ENCODE results near the gene MIX23. TPM values are rescaled to one million over a fixed set of nuclear protein-coding genes. Genes with fewer than 3 reads are reported as not detected.

MIX23 gene
- total and polyA plus RNA-seq, 10 of the 15 experiments (the other 5 are each of a cell fraction or from before 2014, with no cell fraction given), result 30.0 to 176 (median 62.4) TPM

DNA sequence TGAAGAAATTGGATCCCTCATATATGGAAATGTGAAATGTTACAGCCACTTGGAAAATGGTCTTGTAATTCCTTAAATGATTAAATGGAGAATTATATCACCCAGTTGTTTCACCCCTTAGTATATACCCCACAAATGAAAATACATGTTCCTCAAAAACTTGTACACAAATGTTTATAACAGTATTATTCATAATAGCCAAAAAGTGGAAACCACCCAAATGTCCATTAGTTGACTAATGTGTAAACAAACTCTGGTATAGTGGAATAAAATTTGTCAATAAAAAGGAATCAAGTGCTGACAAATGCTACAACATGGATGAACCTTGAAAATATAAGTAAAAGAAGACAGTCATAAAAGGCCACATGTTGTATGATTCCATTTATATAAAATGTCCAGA is 13.5 kb upstream of the MIX23 start:
- Histone ChIP-seq H3K36me3 (ENCODE audit: control insufficient read depth in 2 of 2, insufficient read depth in 2 of 2, low read length in 1 of 2) (peaks cover 2 to 6% of the 10 kb centered on the region in 2 experiments; a peak in 2 of 4 replicates), H3K27ac (ENCODE audit: control insufficient read depth, insufficient read depth) (no peak overlapping the region), H3K9ac (ENCODE audit: control insufficient read depth, insufficient read depth, low read length) (no peak overlapping the region), H3K4me1 (ENCODE audit: control insufficient read depth, insufficient read depth, low read length) (no peaks in the 10 kb centered on the region), H2AFZ (ENCODE audit: control insufficient read depth, low read depth, low read length) (no peak overlapping the region), H3K9me3 (replicated peaks; ENCODE audit: control insufficient read depth, insufficient read depth, low read length) (no peaks in the 10 kb centered on the region), H3K4me2 (ENCODE audit: control insufficient read depth, insufficient read depth) (no peak overlapping the region), H4K20me1 (ENCODE audit: control insufficient read depth, insufficient read depth) (no peaks in the 10 kb centered on the region), H3K79me2 (ENCODE audit: control insufficient read depth, insufficient read depth, low read length) (peaks cover 11% of the 10 kb centered on the region), H3K27me3 (replicated peaks in 1 of 2; ENCODE audit: control insufficient read depth in 2 of 2, insufficient read depth in 2 of 2, low read length in 1 of 2) (no peaks in the 10 kb centered on the region), H3K4me3 (no peak overlapping the region)
- POLR2A ChIA-PET, result no interaction called here
- BruUV-seq (replicated peaks), result no TSS peak
- ATAC-seq, result no peak; the same call in 2 of the 3 replicates
- no peak for DNase-seq (ENCODE audit: low read depth, low spot score)
- RAD21 ChIA-PET (ENCODE audit: unreplicated experiment), result interaction anchor here (0.9 kb wide), 1 partner anchor 20 kb away, joined by 3 read pairs; the partner anchor contains the start of gene WDR5B
- CTCF ChIA-PET, result interaction anchor here (1.3 kb wide), 1 partner anchor 12 kb away, joined by 4 read pairs; the partner anchor contains the start of gene FAM162A
- in situ Hi-C loops (cut with MboI) (no loop called here), intact Hi-C loops (cut with micrococcal nuclease; ENCODE audit: unreplicated experiment) (loop anchor here (10.0 kb wide), 2 partner anchors 138 to 628 kb away; partner anchors contain the start of gene SEMA5B)
- no peak for TF ChIP-seq PAX5 (IDR thresholded peaks at IDR 0.05; ENCODE audit: borderline replicate concordance, low read depth, low read length)
- no peak for TF ChIP-seq TBL1XR1 (IDR thresholded peaks at IDR 0.05; ENCODE audit: low read depth, low read length)
- no peak for TF ChIP-seq PAX8 (IDR thresholded peaks at IDR 0.05)
- no peak for TF ChIP-seq NFYA (IDR thresholded peaks at IDR 0.05; ENCODE audit: borderline replicate concordance, low read depth, low read length)
- no peak for TF ChIP-seq BRCA1 (IDR thresholded peaks at IDR 0.05; ENCODE audit: low read depth, low read length)
- TF ChIP-seq, protein P1, sequence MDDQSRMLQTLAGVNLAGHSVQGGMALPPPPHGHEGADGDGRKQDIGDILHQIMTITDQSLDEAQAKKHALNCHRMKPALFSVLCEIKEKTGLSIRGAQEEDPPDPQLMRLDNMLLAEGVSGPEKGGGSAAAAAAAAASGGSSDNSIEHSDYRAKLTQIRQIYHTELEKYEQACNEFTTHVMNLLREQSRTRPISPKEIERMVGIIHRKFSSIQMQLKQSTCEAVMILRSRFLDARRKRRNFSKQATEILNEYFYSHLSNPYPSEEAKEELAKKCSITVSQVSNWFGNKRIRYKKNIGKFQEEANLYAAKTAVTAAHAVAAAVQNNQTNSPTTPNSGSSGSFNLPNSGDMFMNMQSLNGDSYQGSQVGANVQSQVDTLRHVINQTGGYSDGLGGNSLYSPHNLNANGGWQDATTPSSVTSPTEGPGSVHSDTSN (IDR thresholded peaks at IDR 0.05; ENCODE audit: insufficient replicate concordance, low read depth, low read length), result no peak
- TF ChIP-seq KLF5 (IDR thresholded peaks at IDR 0.05; ENCODE audit: partially characterized antibody), result no peak
- no peak for FAIRE-seq
- SMC1A ChIA-PET (ENCODE audit: uncharacterized antibody, unreplicated experiment), result interaction anchor here (1.2 to 1.4 kb wide), 3 partner anchors 9 to 12 kb away, joined by 3 to 5 read pairs (median 4); partner anchors contain the start of gene FAM162A

Measured in GM12878 (cell line).